Central memory CD8-positive, alpha-beta T cell (primary cell): Measurements from ENCODE around the gene GLOD4.
"Not testable (repeated sequence)": the region's sequence is repeated elsewhere in the genome, so short reads cannot be mapped to it uniquely, and the experiment has no call there.

Experiments
- ATAC-seq: fragments of 150-1000 bp; cut with Tn5 transposase; replicated peaks from 2 replicates; pipeline ENCODE4 v1.10.0; 2022; ENCODE audit warnings: mild to moderate bottlenecking, moderate FRiP score, moderate number of reproducible peaks; ENCODE audit not compliant: poor library complexity, severe bottlenecking; ENCODE audit errors: extremely low read depth
- DNase-seq, 2 donors: peaks; one replicate each; pipeline ENCODE4 v3.0.0; 2021; ENCODE audit warnings: low spot score in 2 of 2
- H3K27ac Mint-ChIP-seq: one replicate; pipeline ENCODE4 v1.8.0; 2022; ENCODE audit warnings: low read depth, mild to moderate bottlenecking, moderate library complexity, mixed read lengths
- H3K27me3 Mint-ChIP-seq: one replicate; pipeline ENCODE4 v1.8.0; 2022; ENCODE audit warnings: mixed read lengths
- H3K36me3 Mint-ChIP-seq: one replicate; pipeline ENCODE4 v1.8.0; 2022; ENCODE audit warnings: mild to moderate bottlenecking, moderate library complexity, mixed read lengths; ENCODE audit not compliant: insufficient read depth
- H3K4me1 Mint-ChIP-seq: one replicate; pipeline ENCODE4 v1.8.0; 2022; ENCODE audit warnings: mixed read lengths
- H3K4me3 Mint-ChIP-seq: one replicate; pipeline ENCODE4 v1.8.0; 2022; ENCODE audit warnings: mild to moderate bottlenecking, moderate library complexity, mixed read lengths
- H3K9me3 Mint-ChIP-seq: one replicate; pipeline ENCODE4 v1.8.0; 2022; ENCODE audit warnings: mixed read lengths

GLOD4 gene

GRCh38 chr17:798246-798645 lies 16.2 kb upstream of the GLOD4 start:
- H3K36me3 Mint-ChIP-seq, result peaks cover 7% of the 10 kb centered on the region
- no peak for ATAC-seq
- peaks cover 5% of the 10 kb centered on the region for H3K4me1 Mint-ChIP-seq
- H3K27me3 Mint-ChIP-seq, result no peaks in the 10 kb centered on the region
- H3K4me3 Mint-ChIP-seq, result no peak overlapping the region
- no peaks in the 10 kb centered on the region for H3K9me3 Mint-ChIP-seq
- no peak for DNase-seq
- no peak overlapping the region for H3K27ac Mint-ChIP-seq

GRCh38 chr17:797236-797840 lies 15.3 kb upstream of the GLOD4 start:
- no peaks in the 10 kb centered on the region for H3K9me3 Mint-ChIP-seq
- peaks cover 5% of the 10 kb centered on the region for H3K4me1 Mint-ChIP-seq
- no peak for DNase-seq
- no peak for ATAC-seq
- H3K27me3 Mint-ChIP-seq, result no peaks in the 10 kb centered on the region
- no peak overlapping the region for H3K27ac Mint-ChIP-seq
- H3K4me3 Mint-ChIP-seq, result no peak overlapping the region
- H3K36me3 Mint-ChIP-seq, result peaks cover 10% of the 10 kb centered on the region

- Mint-ChIP-seq H3K27ac (no peak overlapping the region), H3K9me3 (no peaks in the 10 kb centered on the region), H3K36me3 (peaks cover 10% of the 10 kb centered on the region), H3K27me3 (no peaks in the 10 kb centered on the region), H3K4me3 (no peak overlapping the region), H3K4me1 (peaks cover 5% of the 10 kb centered on the region)
- DNase-seq (no peak), ATAC-seq (no peak)
These were observed 14.5 kb upstream of the GLOD4 start for GRCh38 chr17:796609-797008.

GRCh38 chr17:795721-796120 lies 13.6 kb upstream of the GLOD4 start:
- H3K27me3 Mint-ChIP-seq, result no peaks in the 10 kb centered on the region
- no peaks in the 10 kb centered on the region for H3K9me3 Mint-ChIP-seq
- no peak overlapping the region for H3K4me3 Mint-ChIP-seq
- no peak overlapping the region for H3K27ac Mint-ChIP-seq
- DNase-seq, result no peak
- ATAC-seq, result no peak
- peaks cover 12% of the 10 kb centered on the region for H3K4me1 Mint-ChIP-seq
- peaks cover 12% of the 10 kb centered on the region for H3K36me3 Mint-ChIP-seq

GRCh38 chr17:795276-795675 lies 13.2 kb upstream of the GLOD4 start:
- Mint-ChIP-seq H3K27me3 (no peaks in the 10 kb centered on the region), H3K36me3 (peaks cover 12% of the 10 kb centered on the region), H3K9me3 (no peaks in the 10 kb centered on the region), H3K4me1 (peaks cover 13% of the 10 kb centered on the region), H3K27ac (no peak overlapping the region), H3K4me3 (no peak overlapping the region)
- ATAC-seq, result no peak
- DNase-seq, result no peak

GRCh38 chr17:794876-795275 lies 12.8 kb upstream of the GLOD4 start:
- no peak for DNase-seq
- H3K27me3 Mint-ChIP-seq, result no peaks in the 10 kb centered on the region

GRCh38 chr17:792277-792676 lies 10.2 kb upstream of the GLOD4 start:
- H3K27ac Mint-ChIP-seq, result no peak overlapping the region
- no peak for ATAC-seq
- H3K36me3 Mint-ChIP-seq, result peaks cover 30% of the 10 kb centered on the region

More at GRCh38 chr17:794876-795275, 12.8 kb upstream of the GLOD4 start:
- H3K4me1 Mint-ChIP-seq, result peaks cover 13% of the 10 kb centered on the region
- H3K4me3 Mint-ChIP-seq, result no peak overlapping the region
- peak; percentile 43 for ATAC-seq
- H3K9me3 Mint-ChIP-seq, result no peaks in the 10 kb centered on the region
- H3K36me3 Mint-ChIP-seq, result peaks cover 15% of the 10 kb centered on the region
- H3K27ac Mint-ChIP-seq, result no peak overlapping the region

GRCh38 chr17:791829-792228 lies 9.7 kb upstream of the GLOD4 start:
- ATAC-seq, result no peak
- no peak for DNase-seq
- H3K4me1 Mint-ChIP-seq, result peaks cover 13% of the 10 kb centered on the region
- no peak overlapping the region for H3K27ac Mint-ChIP-seq
- peaks cover 30% of the 10 kb centered on the region for H3K36me3 Mint-ChIP-seq
- no peaks in the 10 kb centered on the region for H3K9me3 Mint-ChIP-seq
- H3K27me3 Mint-ChIP-seq, result no peaks in the 10 kb centered on the region
- H3K4me3 Mint-ChIP-seq, result no peak overlapping the region

More at GRCh38 chr17:792277-792676, 10.2 kb upstream of the GLOD4 start:
- peaks cover 13% of the 10 kb centered on the region for H3K4me1 Mint-ChIP-seq
- no peaks in the 10 kb centered on the region for H3K9me3 Mint-ChIP-seq
- H3K4me3 Mint-ChIP-seq, result no peak overlapping the region
- DNase-seq, result no peak
- no peaks in the 10 kb centered on the region for H3K27me3 Mint-ChIP-seq

GRCh38 chr17:790874-791247 lies 8.8 kb upstream of the GLOD4 start:
- not testable (repeated sequence) for H3K27ac Mint-ChIP-seq, H3K4me3 Mint-ChIP-seq, H3K9me3 Mint-ChIP-seq, H3K27me3 Mint-ChIP-seq, DNase-seq, ATAC-seq
- Mint-ChIP-seq H3K4me1 (peaks cover 13% of the 10 kb centered on the region), H3K36me3 (peaks cover 32% of the 10 kb centered on the region)

GRCh38 chr17:789931-790873 lies 8.1 kb upstream of the GLOD4 start:
- not testable (repeated sequence) for H3K9me3 Mint-ChIP-seq, DNase-seq, H3K27me3 Mint-ChIP-seq, H3K27ac Mint-ChIP-seq, ATAC-seq, H3K4me3 Mint-ChIP-seq
- peaks cover 13% of the 10 kb centered on the region for H3K4me1 Mint-ChIP-seq
- H3K36me3 Mint-ChIP-seq, result peaks cover 32% of the 10 kb centered on the region

GRCh38 chr17:789160-789840 lies 7.2 kb upstream of the GLOD4 start:
- no peak for ATAC-seq
- H3K9me3 Mint-ChIP-seq, result no peaks in the 10 kb centered on the region
- no peak overlapping the region for H3K27ac Mint-ChIP-seq
- no peak for DNase-seq
- no peaks in the 10 kb centered on the region for H3K27me3 Mint-ChIP-seq
- H3K36me3 Mint-ChIP-seq, result peaks cover 32% of the 10 kb centered on the region
- peaks cover 7% of the 10 kb centered on the region for H3K4me1 Mint-ChIP-seq
- no peak overlapping the region for H3K4me3 Mint-ChIP-seq

GRCh38 chr17:788551-788950 lies 6.5 kb upstream of the GLOD4 start:
- H3K27me3 Mint-ChIP-seq, result no peaks in the 10 kb centered on the region
- peaks cover 31% of the 10 kb centered on the region for H3K36me3 Mint-ChIP-seq
- H3K4me1 Mint-ChIP-seq, result peaks cover 7% of the 10 kb centered on the region
- no peak overlapping the region for H3K27ac Mint-ChIP-seq
- DNase-seq (no peak), ATAC-seq (no peak)
- H3K9me3 Mint-ChIP-seq, result no peaks in the 10 kb centered on the region
- no peak overlapping the region for H3K4me3 Mint-ChIP-seq
